GM18861 (cell line): ENCODE data around the gene KXD1.
"Not testable (repeated sequence)": the region's sequence is repeated elsewhere in the genome, so short reads cannot be mapped to it uniquely, and the experiment has no call there.

Experiments used
- ATAC-seq: cut with Tn5 transposase; IDR thresholded peaks from one replicate; pipeline ENCODE4 v1.9.1; 2021; ENCODE audit not compliant: unreplicated experiment

Gene KXD1

GRCh38 chr19:18533058-18533457 lies 24.6 kb upstream of the KXD1 start:
- no peak for ATAC-seq

- no peak for ATAC-seq
Observed at GRCh38 chr19:18536475-18536874, 21.2 kb upstream of the KXD1 start.

- ATAC-seq, result no peak
Observed at GRCh38 chr19:18537431-18537830, 20.2 kb upstream of the KXD1 start.

- no peak for ATAC-seq
Observed at GRCh38 chr19:18538115-18538514, 19.6 kb upstream of the KXD1 start.

- no peak for ATAC-seq
Observed at GRCh38 chr19:18539372-18539771, 18.3 kb upstream of the KXD1 start.

- not testable (repeated sequence) for ATAC-seq
Observed at GRCh38 chr19:18540200-18540599, 17.5 kb upstream of the KXD1 start.

- ATAC-seq, result no peak
Observed at GRCh38 chr19:18541258-18541991, 16.2 kb upstream of the KXD1 start.

GRCh38 chr19:18541992-18542940 lies 15.4 kb upstream of the KXD1 start:
- no peak for ATAC-seq

- ATAC-seq, result peak; percentile 74
Observed at GRCh38 chr19:18542941-18543813, 14.5 kb upstream of the KXD1 start, which contains the start of gene FKBP8. TSS of gene FKBP8 (minus strand) at chr19:18543573. CDS start at chr19:18541970, 1,603 bp downstream.

GRCh38 chr19:18543814-18544475 lies 13.7 kb upstream of the KXD1 start:
- peak; percentile 53 for ATAC-seq

GRCh38 chr19:18551631-18552030 lies 6.0 kb upstream of the KXD1 start:
- no peak for ATAC-seq

- no peak for ATAC-seq
Observed at GRCh38 chr19:18558202-18558555, 509 bp downstream of the KXD1 start.

GRCh38 chr19:18558604-18559003 lies 934 bp downstream of the KXD1 start:
- ATAC-seq, result no peak

- ATAC-seq, result no peak
Observed at GRCh38 chr19:18559685-18560084, 2.0 kb downstream of the KXD1 start.

GRCh38 chr19:18562086-18562485 lies 4.4 kb downstream of the KXD1 start:
- no peak for ATAC-seq

- ATAC-seq, result no peak
Observed at GRCh38 chr19:18566953-18567352, 9.3 kb downstream of the KXD1 start.

- ATAC-seq, result no peak
Observed at GRCh38 chr19:18568367-18568766, 10.7 kb downstream of the KXD1 start.

- peak; percentile 91 for ATAC-seq
Observed at GRCh38 chr19:18571564-18572344, 14.1 kb downstream of the KXD1 start, which contains the start of gene UBA52. TSS of gene UBA52 (plus strand) at chr19:18571857. CDS start at chr19:18573301, 1,444 bp downstream.

GRCh38 chr19:18574691-18575291 lies 17.1 kb downstream of the KXD1 start:
- ATAC-seq, result no peak
